ENCODE results near the gene ATXN1. TPM values are rescaled to one million over a fixed set of nuclear protein-coding genes. Genes with fewer than 3 reads are reported as not detected.

ATXN1 gene
- total and polyA plus RNA-seq, 2 experiments from 2014 or later = 4.8 to 9.1 TPM

- TF ChIP-seq ZNF462 (CRISPR knock-in tag; IDR thresholded peaks at IDR 0.05) = no peak
- TF ChIP-seq JUNB (IDR thresholded peaks at IDR 0.05; ENCODE audit: unreplicated experiment) = no peak
- no peak for TF ChIP-seq ZNF331 (CRISPR knock-in tag; IDR thresholded peaks at IDR 0.05; ENCODE audit: low read depth)
- TF ChIP-seq STAT1 (IDR thresholded peaks at IDR 0.05; ENCODE audit: unreplicated experiment) = no peak
- no peak for TF ChIP-seq ZNF114 (CRISPR knock-in tag; IDR thresholded peaks at IDR 0.05)
- TF ChIP-seq NANOG (IDR thresholded peaks at IDR 0.05; ENCODE audit: borderline replicate concordance) = no peak
- no peak for TF ChIP-seq CREB1 (CRISPR knock-in tag; IDR thresholded peaks at IDR 0.05; ENCODE audit: low read depth)
Measured at GRCh38 chr6:16470502-16471221, 290.6 kb downstream of the ATXN1 start (continued).

DNA sequence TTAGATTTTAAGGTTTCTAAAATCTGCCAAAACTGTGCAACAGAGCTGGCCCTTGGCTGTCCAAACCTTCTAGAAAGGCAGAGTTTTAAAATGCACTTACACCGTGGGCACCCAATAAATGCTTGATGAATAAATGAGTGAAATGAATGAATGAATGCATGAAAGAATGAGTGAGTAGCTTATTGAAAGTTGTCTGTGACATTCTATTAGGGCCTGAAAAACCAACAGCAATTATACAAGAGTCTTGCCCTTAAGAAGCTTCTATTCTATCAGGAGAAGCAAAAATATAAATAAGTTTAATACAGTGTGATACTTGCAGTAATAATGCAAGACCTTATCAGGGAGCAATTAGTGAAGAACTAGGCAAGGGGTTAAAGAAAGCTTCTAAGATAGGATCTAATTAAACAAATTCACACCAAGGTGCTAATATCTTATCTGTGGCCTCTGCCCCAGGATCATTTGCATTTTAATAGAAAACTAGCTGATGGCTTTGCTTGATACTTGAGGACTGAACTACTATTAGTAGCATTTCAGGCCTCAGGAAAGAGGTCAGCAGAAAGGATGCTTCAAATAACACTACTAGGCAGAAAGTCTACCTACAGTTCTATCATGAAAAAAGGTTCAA is 292.2 kb downstream of the ATXN1 start:
- ATAC-seq (no peak), DNase-seq (ENCODE audit: low spot score) (no peak)
- H3K27ac Mint-ChIP-seq = no peak overlapping the region
- no peak overlapping the region for H3K4me3 Mint-ChIP-seq
- Histone ChIP-seq H3K9me2 (ENCODE audit: insufficient read depth) (no peaks in the 10 kb centered on the region), H3K27ac (ENCODE audit: low read depth) (no peak overlapping the region), H4K20me1 (replicated peaks; ENCODE audit: insufficient read depth) (no peaks in the 10 kb centered on the region), H3K4me2 (no peak overlapping the region), H3K79me2 (replicated peaks; ENCODE audit: insufficient read depth) (no peaks in the 10 kb centered on the region), H3K27me3 (ENCODE audit: insufficient read depth) (no peaks in the 10 kb centered on the region), H3K4me3 (no peak overlapping the region), H2AFZ (no peak overlapping the region), H3K4me1 (ENCODE audit: insufficient read depth) (peaks cover 17% of the 10 kb centered on the region), H3F3A (replicated peaks; ENCODE audit: low read depth) (no peaks in the 10 kb centered on the region), H3K36me3 (ENCODE audit: insufficient read depth) (no peaks in the 10 kb centered on the region)
- peaks cover 6% of the 10 kb centered on the region; the same call in 2 of the 3 replicates for H3K9me3 Mint-ChIP-seq
- H3K27me3 Mint-ChIP-seq (ENCODE audit: insufficient read depth, low read depth, poor library complexity) = peaks cover 3% of the 10 kb centered on the region
- H3K36me3 Mint-ChIP-seq (ENCODE audit: low read depth) = peaks cover under 1% of the 10 kb centered on the region; the same call in 1 of the 3 replicates
- H3K4me1 Mint-ChIP-seq = peaks cover 25% of the 10 kb centered on the region
- TF ChIP-seq, protein P1, sequence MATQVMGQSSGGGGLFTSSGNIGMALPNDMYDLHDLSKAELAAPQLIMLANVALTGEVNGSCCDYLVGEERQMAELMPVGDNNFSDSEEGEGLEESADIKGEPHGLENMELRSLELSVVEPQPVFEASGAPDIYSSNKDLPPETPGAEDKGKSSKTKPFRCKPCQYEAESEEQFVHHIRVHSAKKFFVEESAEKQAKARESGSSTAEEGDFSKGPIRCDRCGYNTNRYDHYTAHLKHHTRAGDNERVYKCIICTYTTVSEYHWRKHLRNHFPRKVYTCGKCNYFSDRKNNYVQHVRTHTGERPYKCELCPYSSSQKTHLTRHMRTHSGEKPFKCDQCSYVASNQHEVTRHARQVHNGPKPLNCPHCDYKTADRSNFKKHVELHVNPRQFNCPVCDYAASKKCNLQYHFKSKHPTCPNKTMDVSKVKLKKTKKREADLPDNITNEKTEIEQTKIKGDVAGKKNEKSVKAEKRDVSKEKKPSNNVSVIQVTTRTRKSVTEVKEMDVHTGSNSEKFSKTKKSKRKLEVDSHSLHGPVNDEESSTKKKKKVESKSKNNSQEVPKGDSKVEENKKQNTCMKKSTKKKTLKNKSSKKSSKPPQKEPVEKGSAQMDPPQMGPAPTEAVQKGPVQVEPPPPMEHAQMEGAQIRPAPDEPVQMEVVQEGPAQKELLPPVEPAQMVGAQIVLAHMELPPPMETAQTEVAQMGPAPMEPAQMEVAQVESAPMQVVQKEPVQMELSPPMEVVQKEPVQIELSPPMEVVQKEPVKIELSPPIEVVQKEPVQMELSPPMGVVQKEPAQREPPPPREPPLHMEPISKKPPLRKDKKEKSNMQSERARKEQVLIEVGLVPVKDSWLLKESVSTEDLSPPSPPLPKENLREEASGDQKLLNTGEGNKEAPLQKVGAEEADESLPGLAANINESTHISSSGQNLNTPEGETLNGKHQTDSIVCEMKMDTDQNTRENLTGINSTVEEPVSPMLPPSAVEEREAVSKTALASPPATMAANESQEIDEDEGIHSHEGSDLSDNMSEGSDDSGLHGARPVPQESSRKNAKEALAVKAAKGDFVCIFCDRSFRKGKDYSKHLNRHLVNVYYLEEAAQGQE (IDR thresholded peaks at IDR 0.05; ENCODE audit: unreplicated experiment) = no peak
- no peak for TF ChIP-seq EZH2phosphoT487 (IDR thresholded peaks at IDR 0.05; ENCODE audit: unreplicated experiment)
- TF ChIP-seq, protein P2, sequence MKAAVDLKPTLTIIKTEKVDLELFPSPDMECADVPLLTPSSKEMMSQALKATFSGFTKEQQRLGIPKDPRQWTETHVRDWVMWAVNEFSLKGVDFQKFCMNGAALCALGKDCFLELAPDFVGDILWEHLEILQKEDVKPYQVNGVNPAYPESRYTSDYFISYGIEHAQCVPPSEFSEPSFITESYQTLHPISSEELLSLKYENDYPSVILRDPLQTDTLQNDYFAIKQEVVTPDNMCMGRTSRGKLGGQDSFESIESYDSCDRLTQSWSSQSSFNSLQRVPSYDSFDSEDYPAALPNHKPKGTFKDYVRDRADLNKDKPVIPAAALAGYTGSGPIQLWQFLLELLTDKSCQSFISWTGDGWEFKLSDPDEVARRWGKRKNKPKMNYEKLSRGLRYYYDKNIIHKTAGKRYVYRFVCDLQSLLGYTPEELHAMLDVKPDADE (IDR thresholded peaks at IDR 0.05) = no peak

Data from GM23338 (cell line).